Measurements from ENCODE around the gene S1PR4.

Gene S1PR4

GRCh38 chr19:3224346-3225168, 46.0 kb downstream of the S1PR4 start, which contains the start of gene CELF5:
TSS of gene CELF5 (plus strand) at chr19:3224661. CDS start at chr19:3224740, 79 bp downstream.
- no peak for DNase-seq

GRCh38 chr19:3225169-3225485, 46.6 kb downstream of the S1PR4 start:
- DNase-seq: no peak

GRCh38 chr19:3225677-3226093, 47.1 kb downstream of the S1PR4 start:
- DNase-seq: no peak

GRCh38 chr19:3227054-3227626, 48.6 kb downstream of the S1PR4 start:
- no peak for DNase-seq

GRCh38 chr19:3229346-3229743, 50.8 kb downstream of the S1PR4 start:
- DNase-seq: peak; percentile 9

Measured in NCI-H2029 treated with DMSO at 0.1 percent for 48 hours (cell line).